Renal cortical epithelial cell (primary cell): ENCODE data around the gene PLEKHN1. TPM values are rescaled to one million over a fixed set of nuclear protein-coding genes. Genes with fewer than 3 reads are reported as not detected.
A peak's percentile ranks its signal among the peaks of the same experiment; 100 is the strongest.

ENCODE experiments used
- DNase-seq: peaks from one replicate; pipeline ENCODE4 v3.0.0-alpha.2; 2011; ENCODE audit warnings: low read depth
- total RNA-seq: library from RNA; depleted of rRNA; stranded (reverse); fragments of >200 nt; gene quantifications from 2 replicates; pipeline ENCODE4 v1.2.3, GENCODE V29; 2014

Gene PLEKHN1
- total RNA-seq, 1 donor from 2014 or later = 2.4 TPM

- DNase-seq = no peak
Observed at GRCh38 chr1:930633-931138, 35.6 kb upstream of the PLEKHN1 start.

GRCh38 chr1:931380-932172 lies 34.7 kb upstream of the PLEKHN1 start:
- DNase-seq = no peak

GRCh38 chr1:932173-932510 lies 34.1 kb upstream of the PLEKHN1 start:
- DNase-seq = no peak

- no peak for DNase-seq
Observed at GRCh38 chr1:932776-933602, 33.3 kb upstream of the PLEKHN1 start.

- no peak for DNase-seq
Observed at GRCh38 chr1:933603-933940, 32.7 kb upstream of the PLEKHN1 start.

- DNase-seq = no peak
Observed at GRCh38 chr1:934991-935750, 31.1 kb upstream of the PLEKHN1 start.

GRCh38 chr1:935751-936231 lies 30.5 kb upstream of the PLEKHN1 start:
- no peak for DNase-seq

GRCh38 chr1:936348-937264 lies 29.7 kb upstream of the PLEKHN1 start:
- DNase-seq = no peak

GRCh38 chr1:937521-937920 lies 28.8 kb upstream of the PLEKHN1 start:
- no peak for DNase-seq

- DNase-seq = peak; percentile 78
Observed at GRCh38 chr1:938088-938683, 28.1 kb upstream of the PLEKHN1 start.

- DNase-seq = no peak
Observed at GRCh38 chr1:938711-939489, 27.4 kb upstream of the PLEKHN1 start.

GRCh38 chr1:939511-940106 lies 26.7 kb upstream of the PLEKHN1 start:
- no peak for DNase-seq

GRCh38 chr1:940107-941014 lies 25.9 kb upstream of the PLEKHN1 start:
- peak; percentile 71 for DNase-seq

- no peak for DNase-seq
Observed at GRCh38 chr1:941015-941587, 25.2 kb upstream of the PLEKHN1 start.

- peak; percentile 71 for DNase-seq
Observed at GRCh38 chr1:941588-942383, 24.5 kb upstream of the PLEKHN1 start.

- no peak for DNase-seq
Observed at GRCh38 chr1:942411-942821, 23.9 kb upstream of the PLEKHN1 start.

- DNase-seq = no peak
Observed at GRCh38 chr1:942864-943533, 23.3 kb upstream of the PLEKHN1 start.
